ENCODE measurements around the gene C1orf210. TPM values are rescaled to one million over a fixed set of nuclear protein-coding genes. Genes with fewer than 3 reads are reported as not detected.

The C1orf210 gene
- total RNA-seq, 1 experiment from 2014 or later: 16.8 TPM

GRCh38 chr1:43294761-43295160 is 9.4 kb upstream of the C1orf210 start:
- H3K36me3 Mint-ChIP-seq (ENCODE audit: insufficient read depth, unreplicated experiment): no peaks in the 10 kb centered on the region
- H3K9me3 Mint-ChIP-seq (ENCODE audit: low read depth, unreplicated experiment): no peaks in the 10 kb centered on the region
- H3K4me3 Mint-ChIP-seq (ENCODE audit: low read depth, unreplicated experiment): no peak overlapping the region
- no peak overlapping the region for H3K27ac Mint-ChIP-seq (ENCODE audit: unreplicated experiment)
- no TSS peak for BruUV-seq (replicated peaks)
- no peaks in the 10 kb centered on the region for H3K4me1 Mint-ChIP-seq (ENCODE audit: low read depth, unreplicated experiment)
- intact Hi-C loops (cut with micrococcal nuclease; ENCODE audit: unreplicated experiment): loop anchor here (5.0 kb wide), 1 partner anchor 53 kb away; no protein-coding TSS in a partner anchor
- no peak for DNase-seq
- no peak for TF ChIP-seq CTCF (IDR thresholded peaks at IDR 0.05; ENCODE audit: unreplicated experiment)
- H3K27me3 Mint-ChIP-seq (ENCODE audit: unreplicated experiment): no peaks in the 10 kb centered on the region
- CTCF ChIA-PET: interaction anchor here (2.0 kb wide), 1 partner anchor 9 kb away, joined by 11 read pairs; the partner anchor contains the start of gene C1orf210

- no peak for DNase-seq
- CTCF ChIA-PET: interaction anchor here (2.0 kb wide), 1 partner anchor 9 kb away, joined by 11 read pairs; the partner anchor contains the start of gene C1orf210
- no peak overlapping the region for H3K27ac Mint-ChIP-seq (ENCODE audit: unreplicated experiment)
- H3K4me1 Mint-ChIP-seq (ENCODE audit: low read depth, unreplicated experiment): no peaks in the 10 kb centered on the region
- intact Hi-C loops (cut with micrococcal nuclease; ENCODE audit: unreplicated experiment): no loop called here
- no peaks in the 10 kb centered on the region for H3K27me3 Mint-ChIP-seq (ENCODE audit: unreplicated experiment)
- TF ChIP-seq CTCF (IDR thresholded peaks at IDR 0.05; ENCODE audit: unreplicated experiment): no peak
- H3K9me3 Mint-ChIP-seq (ENCODE audit: low read depth, unreplicated experiment): no peaks in the 10 kb centered on the region
- no peaks in the 10 kb centered on the region for H3K36me3 Mint-ChIP-seq (ENCODE audit: insufficient read depth, unreplicated experiment)
- BruUV-seq (replicated peaks): no TSS peak
- no peak overlapping the region for H3K4me3 Mint-ChIP-seq (ENCODE audit: low read depth, unreplicated experiment)
These were observed 8.7 kb upstream of the C1orf210 start for GRCh38 chr1:43293896-43294760.

GRCh38 chr1:43293176-43293575 is 7.8 kb upstream of the C1orf210 start:
- BruUV-seq (replicated peaks): no TSS peak
- no peaks in the 10 kb centered on the region for H3K9me3 Mint-ChIP-seq (ENCODE audit: low read depth, unreplicated experiment)
- CTCF ChIA-PET: interaction anchor here (0.6 kb wide), 1 partner anchor 34 kb away, joined by 6 read pairs; no protein-coding TSS in a partner anchor
- intact Hi-C loops (cut with micrococcal nuclease; ENCODE audit: unreplicated experiment): no loop called here
- H3K27me3 Mint-ChIP-seq (ENCODE audit: unreplicated experiment): no peaks in the 10 kb centered on the region
- TF ChIP-seq CTCF (IDR thresholded peaks at IDR 0.05; ENCODE audit: unreplicated experiment): no peak
- H3K4me1 Mint-ChIP-seq (ENCODE audit: low read depth, unreplicated experiment): no peaks in the 10 kb centered on the region
- no peak overlapping the region for H3K4me3 Mint-ChIP-seq (ENCODE audit: low read depth, unreplicated experiment)
- H3K36me3 Mint-ChIP-seq (ENCODE audit: insufficient read depth, unreplicated experiment): no peaks in the 10 kb centered on the region
- DNase-seq: no peak
- no peak overlapping the region for H3K27ac Mint-ChIP-seq (ENCODE audit: unreplicated experiment)

- no peak overlapping the region for H3K4me3 Mint-ChIP-seq (ENCODE audit: low read depth, unreplicated experiment)
- no peaks in the 10 kb centered on the region for H3K4me1 Mint-ChIP-seq (ENCODE audit: low read depth, unreplicated experiment)
- no peak overlapping the region for H3K27ac Mint-ChIP-seq (ENCODE audit: unreplicated experiment)
- H3K36me3 Mint-ChIP-seq (ENCODE audit: insufficient read depth, unreplicated experiment): no peaks in the 10 kb centered on the region
- intact Hi-C loops (cut with micrococcal nuclease; ENCODE audit: unreplicated experiment): no loop called here
- TF ChIP-seq CTCF (IDR thresholded peaks at IDR 0.05; ENCODE audit: unreplicated experiment): no peak
- CTCF ChIA-PET: interaction anchor here (0.6 to 0.7 kb wide), 2 partner anchors 26 to 34 kb away, joined by 6 read pairs; no protein-coding TSS in a partner anchor
- no peaks in the 10 kb centered on the region for H3K9me3 Mint-ChIP-seq (ENCODE audit: low read depth, unreplicated experiment)
- no peaks in the 10 kb centered on the region for H3K27me3 Mint-ChIP-seq (ENCODE audit: unreplicated experiment)
- BruUV-seq (replicated peaks): no TSS peak
- no peak for DNase-seq
These were observed 7.3 kb upstream of the C1orf210 start for GRCh38 chr1:43292679-43293078.
